ENCODE results near the gene SEZ6L2.
"Not testable (repeated sequence)": the region's sequence is repeated elsewhere in the genome, so short reads cannot be mapped to it uniquely, and the experiment has no call there.

Gene SEZ6L2

DNA sequence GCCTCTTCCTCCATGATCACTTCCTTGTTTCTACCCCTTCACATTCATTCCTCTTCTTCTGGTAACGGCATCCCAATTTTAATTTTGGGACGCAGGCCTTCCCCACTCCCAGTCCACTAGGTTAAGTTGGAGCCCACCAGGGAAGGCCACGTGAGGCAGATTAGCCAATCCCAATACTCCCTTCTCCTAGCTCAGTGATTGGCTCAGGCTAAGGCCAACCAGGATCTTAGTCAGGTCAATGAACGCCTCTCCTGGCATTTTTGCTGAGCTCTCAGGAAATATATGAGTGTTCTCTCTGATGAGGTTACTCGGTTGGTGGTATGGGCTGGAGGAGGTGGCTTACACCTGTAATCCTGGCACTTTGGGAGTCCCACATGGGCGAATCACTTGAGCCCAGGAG, 15.4 kb downstream of the SEZ6L2 start:
- no peak for DNase-seq (ENCODE audit: low spot score)

- DNase-seq (ENCODE audit: low spot score), result no peak
These were observed 18.3 kb downstream of the SEZ6L2 start for GRCh38 chr16:29881050-29881449.

DNA sequence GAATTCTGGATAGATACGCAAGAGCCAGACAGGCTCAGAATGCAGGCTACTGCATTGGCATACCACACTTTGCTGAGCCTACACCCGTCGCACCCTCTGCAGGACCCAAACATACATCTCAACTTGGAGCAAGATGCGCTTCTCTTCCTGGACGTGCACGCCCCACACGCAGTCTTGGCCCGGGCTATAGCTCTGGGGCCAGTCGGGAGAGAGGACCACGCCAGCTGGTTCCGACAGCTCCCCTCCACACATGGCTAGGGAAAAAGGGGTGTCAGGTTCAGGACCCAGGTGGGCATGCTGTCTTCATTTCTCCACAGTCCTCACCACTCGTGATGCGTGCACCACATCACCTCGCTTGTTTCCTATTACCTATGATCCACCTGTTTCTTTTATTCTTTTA, 21.2 kb downstream of the SEZ6L2 start:
- no peak for DNase-seq (ENCODE audit: low spot score)

GRCh38 chr16:29877266-29877961, 21.9 kb downstream of the SEZ6L2 start:
- no peak for DNase-seq (ENCODE audit: low spot score)

GRCh38 chr16:29876594-29877249, 22.6 kb downstream of the SEZ6L2 start:
- no peak for DNase-seq (ENCODE audit: low spot score)

DNA sequence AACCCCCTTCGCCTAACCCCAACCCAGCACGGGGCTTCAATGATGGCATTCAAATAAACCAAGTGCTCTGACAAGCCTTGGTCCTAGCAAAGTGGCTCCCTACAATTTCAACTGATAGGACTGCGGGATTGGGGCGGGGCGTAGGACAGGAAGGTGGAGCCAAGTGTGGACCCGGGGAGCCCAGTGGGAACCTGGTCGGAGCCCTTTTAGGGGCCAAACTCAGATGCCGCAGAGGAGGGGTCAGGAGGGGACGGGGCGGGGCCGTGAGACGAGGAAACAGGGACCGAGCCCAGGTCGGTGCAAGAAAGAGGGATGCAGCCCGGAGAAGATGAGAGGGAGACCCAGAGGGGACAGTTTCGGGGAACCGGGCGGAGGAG, 23.1 kb downstream of the SEZ6L2 start:
- DNase-seq (ENCODE audit: low spot score), result no peak

DNA sequence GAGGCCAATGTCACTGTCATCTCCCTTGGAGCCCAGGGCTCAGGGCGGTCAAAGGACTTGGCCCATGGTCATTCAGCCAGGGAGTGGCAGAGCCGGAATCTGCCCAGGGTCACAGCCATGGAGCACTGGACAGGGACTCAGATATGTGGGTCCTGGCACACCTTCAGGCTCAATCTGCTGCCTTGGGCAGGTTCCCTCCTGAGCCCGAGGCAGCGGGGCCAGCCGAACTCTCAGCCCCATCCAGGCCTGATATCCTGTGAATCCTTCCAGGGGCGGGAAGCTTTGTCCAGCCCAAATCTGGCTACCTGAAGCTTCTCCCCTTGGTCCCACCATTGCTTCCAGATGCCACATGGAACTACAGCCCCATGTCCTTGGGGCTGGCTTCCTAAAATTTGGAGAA, 24.1 kb downstream of the SEZ6L2 start:
- DNase-seq (ENCODE audit: low spot score), result no peak

- no peak for DNase-seq (ENCODE audit: low spot score)
These were observed 26.0 kb downstream of the SEZ6L2 start for GRCh38 chr16:29873319-29873718.

DNA sequence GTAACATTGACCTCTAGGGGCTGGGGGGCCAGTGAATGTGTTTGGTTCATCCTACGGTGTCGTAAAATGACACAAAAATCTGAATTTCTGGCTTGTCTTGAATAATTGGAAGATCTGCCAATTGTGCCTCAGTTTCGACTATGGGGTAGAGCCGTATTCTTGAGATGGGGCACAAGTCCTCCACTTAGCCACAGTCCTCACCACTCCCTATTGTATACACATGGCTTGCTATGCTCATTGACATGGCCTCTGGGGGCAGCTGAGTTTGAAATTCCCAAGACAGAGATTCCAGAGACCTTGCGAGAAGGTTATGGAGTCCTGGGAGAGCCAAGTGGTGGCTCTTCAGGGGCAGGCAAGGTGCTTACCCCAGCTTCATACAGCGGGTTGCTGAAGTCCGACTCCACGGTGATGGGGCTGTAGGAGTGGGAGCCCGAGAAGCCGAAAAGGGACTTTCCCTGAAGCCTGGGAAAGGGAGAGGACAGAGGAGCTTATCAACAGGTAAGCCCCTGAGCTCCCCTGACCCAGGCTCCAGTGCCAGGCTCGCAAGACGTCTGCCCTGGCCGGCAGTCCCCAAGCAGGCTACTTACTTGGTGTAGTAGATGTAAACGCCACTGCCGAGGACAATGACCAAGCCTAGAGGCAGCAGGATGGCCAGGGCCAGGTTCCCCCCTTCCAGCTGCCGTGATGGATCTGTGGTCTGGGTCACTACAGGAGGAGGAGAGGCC, 27.4 kb downstream of the SEZ6L2 start:
- no peak for DNase-seq (ENCODE audit: low spot score)

DNA sequence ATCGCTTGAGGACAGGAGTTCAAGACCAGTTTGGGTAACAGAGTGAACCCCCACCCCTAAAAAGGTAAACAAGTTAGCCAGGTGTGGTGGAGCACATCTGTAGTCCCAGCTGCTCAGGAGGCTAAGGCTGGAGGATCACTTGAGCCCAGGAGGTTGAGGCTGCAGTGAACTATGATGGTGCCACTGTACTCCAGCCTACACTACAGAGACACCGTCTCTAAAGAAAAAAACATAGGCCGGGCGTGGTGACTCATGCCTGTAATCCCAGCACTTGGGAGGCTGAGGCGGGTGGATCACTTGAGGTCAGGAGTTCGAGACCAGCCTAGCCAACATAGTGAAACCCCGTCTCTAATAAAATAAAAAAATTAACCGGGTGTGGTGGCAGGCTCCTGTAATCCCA, 30.3 kb downstream of the SEZ6L2 start:
- DNase-seq (ENCODE audit: low spot score), result not testable (repeated sequence)

- no peak for DNase-seq (ENCODE audit: low spot score)
These were observed 30.8 kb downstream of the SEZ6L2 start for GRCh38 chr16:29868396-29869009.

DNA sequence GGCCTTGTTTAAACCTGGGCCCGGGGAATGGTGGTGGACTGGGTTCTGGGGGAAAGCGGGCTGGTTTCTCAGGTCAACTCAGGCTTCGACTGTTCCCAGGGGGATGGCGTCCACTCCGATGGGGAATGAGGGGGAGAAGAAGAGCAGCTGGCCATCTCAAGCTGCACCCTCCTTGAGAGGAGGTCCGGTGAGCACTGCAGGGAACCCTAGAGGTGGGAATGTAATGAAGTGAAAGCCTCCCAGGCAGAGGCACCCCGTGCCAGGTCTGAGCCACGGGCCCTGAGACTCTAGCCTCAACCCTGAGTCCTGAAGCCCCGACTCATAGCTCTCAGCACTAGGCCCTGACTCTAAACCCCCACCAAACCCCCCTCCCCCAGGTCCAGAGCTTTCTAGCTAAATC, 35.1 kb downstream of the SEZ6L2 start:
- DNase-seq (ENCODE audit: low spot score), result no peak

DNA sequence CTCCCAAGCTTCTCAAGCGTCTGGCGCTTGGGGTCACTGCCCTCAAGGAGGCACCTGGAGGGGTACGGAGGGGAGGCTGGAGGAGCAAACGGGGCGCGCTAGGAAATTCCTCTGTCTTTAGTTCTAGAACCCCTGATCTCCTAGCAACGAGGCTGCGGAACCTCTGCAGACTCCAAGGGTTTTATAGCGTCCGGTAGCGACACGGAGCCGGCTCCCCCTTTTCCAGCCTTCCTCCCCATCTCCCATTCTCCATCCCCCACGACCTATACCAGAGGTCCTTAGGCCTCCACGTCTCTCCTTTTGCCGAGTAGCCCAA, 35.7 kb downstream of the SEZ6L2 start:
- DNase-seq (ENCODE audit: low spot score), result no peak

GRCh38 chr16:29862884-29863668, 36.3 kb downstream of the SEZ6L2 start, which contains the start of gene CDIPT:
Gene CDIPT, minus strand, starts transcription at chr16:29863226. Its CDS starts 369 bp downstream, at chr16:29862857.
- peak; percentile 98 for DNase-seq (ENCODE audit: low spot score)

DNA sequence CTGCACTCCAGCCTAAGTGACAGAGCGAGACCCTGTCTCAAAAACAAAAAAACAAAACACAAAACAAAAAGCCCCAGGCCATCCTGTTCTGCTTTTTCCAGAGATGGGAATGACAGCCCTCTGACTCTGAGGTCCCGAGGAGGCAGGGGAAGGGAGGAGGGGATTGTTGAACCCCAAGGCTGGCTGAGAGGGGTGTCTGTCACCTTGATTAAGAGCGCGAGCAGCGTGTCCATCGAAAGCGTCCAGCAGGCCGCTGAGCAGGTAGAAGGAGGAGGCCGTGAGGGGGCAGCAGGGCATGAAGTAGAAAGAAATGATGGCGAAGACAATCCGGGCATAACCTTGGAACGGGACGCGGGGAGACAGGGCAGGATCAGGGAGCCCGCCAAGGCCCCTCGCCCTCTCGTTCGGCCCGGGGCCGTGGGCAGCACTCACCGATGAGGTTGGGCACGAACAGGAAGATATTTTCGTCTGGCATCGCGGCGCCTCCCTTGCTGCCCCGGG, 36.9 kb downstream of the SEZ6L2 start:
- DNase-seq (ENCODE audit: low spot score), result peak; percentile 38

- no peak for DNase-seq (ENCODE audit: low spot score)
These were observed 39.1 kb downstream of the SEZ6L2 start for GRCh38 chr16:29860218-29860617.

GRCh38 chr16:29858974-29859373, 40.4 kb downstream of the SEZ6L2 start:
- DNase-seq (ENCODE audit: low spot score), result no peak

DNA sequence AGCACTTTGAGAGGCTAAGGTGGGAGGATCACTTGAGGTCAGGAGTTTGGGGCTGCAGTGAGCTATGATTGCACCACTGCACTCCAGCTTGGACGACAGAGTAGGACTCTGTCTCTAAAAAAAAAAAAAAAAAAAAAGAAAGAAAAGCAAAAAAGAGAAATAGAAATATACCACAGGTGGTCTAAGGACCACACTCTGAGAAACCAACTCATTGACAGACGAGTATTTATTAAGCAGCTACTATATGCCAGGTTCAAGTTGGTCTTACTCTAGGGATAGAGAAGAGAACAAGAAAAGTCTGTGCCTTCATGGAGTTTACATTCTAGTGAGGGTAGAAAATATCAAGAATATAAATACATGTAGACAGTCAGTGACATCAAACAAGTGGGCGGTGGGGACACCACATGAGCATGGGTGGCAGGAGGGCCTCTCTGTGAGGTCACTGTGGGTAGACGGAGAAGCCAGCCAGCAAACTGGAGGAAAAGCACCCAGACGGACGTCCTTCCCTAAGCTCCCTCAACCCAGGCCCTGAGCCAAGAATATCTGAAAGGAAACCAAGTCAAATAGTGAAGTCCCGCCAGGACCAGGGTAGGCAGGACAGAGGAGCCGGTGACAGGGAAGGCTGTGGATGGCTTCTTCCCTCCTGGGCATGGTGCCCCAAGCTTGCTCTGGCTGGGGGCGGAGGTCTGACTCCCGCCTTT, 41.1 kb downstream of the SEZ6L2 start:
- DNase-seq (ENCODE audit: low spot score), result no peak

- DNase-seq (ENCODE audit: low spot score), result no peak
These were observed 42.1 kb downstream of the SEZ6L2 start for GRCh38 chr16:29857133-29857760.

DNA sequence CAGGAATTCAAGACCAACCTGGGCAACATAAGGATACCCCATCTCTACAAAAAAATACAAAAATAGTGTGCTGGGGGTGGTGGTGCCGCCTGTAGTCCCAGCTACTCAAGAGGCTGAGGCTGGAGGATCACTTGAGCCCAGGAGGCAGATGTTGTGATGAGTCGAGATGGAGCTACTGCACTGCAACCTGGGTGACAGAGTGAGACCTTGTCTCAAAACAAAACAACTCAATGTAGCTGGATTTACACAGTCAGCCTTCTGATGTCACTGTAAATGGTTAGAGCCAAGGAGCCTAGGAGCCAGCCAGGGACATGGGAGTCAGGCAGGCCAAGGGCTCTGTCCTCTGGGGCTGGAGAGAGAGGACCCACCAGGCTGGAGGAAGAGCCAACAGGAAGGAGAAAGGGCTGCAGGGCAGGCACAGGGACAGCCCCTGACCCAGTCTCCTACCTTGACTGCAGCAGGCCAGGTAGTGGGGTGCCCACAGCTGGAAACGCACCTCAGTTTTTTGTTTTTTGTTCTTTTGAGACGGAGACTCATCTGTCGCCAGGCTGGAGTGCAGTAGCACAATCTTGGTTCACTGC, 44.7 kb downstream of the SEZ6L2 start:
- DNase-seq (ENCODE audit: low spot score), result no peak

All from LoVo (cell line).